Cardiac septum (tissue), 1 donor: Measurements from ENCODE around the gene RAB25. TPM values are rescaled to one million over a fixed set of nuclear protein-coding genes. Genes with fewer than 3 reads are reported as not detected.

Experiments used
- DNase-seq: peaks from one replicate; pipeline ENCODE4 v3.0.0-alpha.2; 2020; ENCODE audit warnings: low spot score
- intact Hi-C: fragments of 100-400 bp; cut with DNase I; formaldehyde crosslinking; loops from one replicate; pipeline ENCODE4 v1.14.0; 2022
- total RNA-seq: library from RNA; stranded (reverse); fragmentation: NEBNext Ultra II Directional; extraction: Animal tissue kit (Norgen Biotek cat#: 25700); gene quantifications from one replicate; pipeline ENCODE4 v1.2.1, GENCODE V29; 2021
- donor health status: DM: no; HTN: no; CAD: no.

Gene RAB25
- total RNA-seq, 1 donor from 2014 or later: not detected

GRCh38 chr1:156075162-156075561 lies 14.2 kb downstream of the RAB25 start:
- intact Hi-C loops: no loop called here
- DNase-seq: no peak

- intact Hi-C loops: no loop called here
- no peak for DNase-seq
Measured at GRCh38 chr1:156075775-156076204, 14.8 kb downstream of the RAB25 start.

- DNase-seq: no peak
- intact Hi-C loops: no loop called here
Measured at GRCh38 chr1:156076609-156077429, 15.9 kb downstream of the RAB25 start.

GRCh38 chr1:156077430-156077760 lies 16.4 kb downstream of the RAB25 start:
- intact Hi-C loops: no loop called here

GRCh38 chr1:156078728-156079127 lies 17.8 kb downstream of the RAB25 start:
- DNase-seq: no peak
- intact Hi-C loops: no loop called here

More at GRCh38 chr1:156077430-156077760, 16.4 kb downstream of the RAB25 start:
- DNase-seq: no peak

- intact Hi-C loops: no loop called here
- DNase-seq: no peak
Measured at GRCh38 chr1:156079762-156080161, 18.8 kb downstream of the RAB25 start.

GRCh38 chr1:156080241-156080862 lies 19.4 kb downstream of the RAB25 start:
- intact Hi-C loops: no loop called here
- DNase-seq: no peak

- intact Hi-C loops: no loop called here
- no peak for DNase-seq
Measured at GRCh38 chr1:156080863-156081179, 19.9 kb downstream of the RAB25 start.

- intact Hi-C loops: no loop called here
- no peak for DNase-seq
Measured at GRCh38 chr1:156081180-156081916, 20.4 kb downstream of the RAB25 start.

- intact Hi-C loops: no loop called here
- DNase-seq: no peak
Measured at GRCh38 chr1:156081917-156082308, 21.0 kb downstream of the RAB25 start.

- peak; percentile 85 for DNase-seq
- intact Hi-C loops: no loop called here
Measured at GRCh38 chr1:156082309-156083091, 21.5 kb downstream of the RAB25 start, which contains the start of gene MEX3A. Gene MEX3A, minus strand, starts transcription at chr1:156082465. Its CDS starts 467 bp downstream, at chr1:156081998.

- DNase-seq: no peak
- intact Hi-C loops: no loop called here
Measured at GRCh38 chr1:156083800-156084790, 23.1 kb downstream of the RAB25 start.

- DNase-seq: no peak
Measured at GRCh38 chr1:156086256-156086662, 25.3 kb downstream of the RAB25 start.

GRCh38 chr1:156089704-156090103 lies 28.7 kb downstream of the RAB25 start:
- no peak for DNase-seq
- intact Hi-C loops: loop anchor here (2.0 kb wide), 1 partner anchor 135 kb away; no protein-coding TSS in a partner anchor

More at GRCh38 chr1:156086256-156086662, 25.3 kb downstream of the RAB25 start:
- intact Hi-C loops: no loop called here

GRCh38 chr1:156090138-156090839 lies 29.3 kb downstream of the RAB25 start:
- intact Hi-C loops: loop anchor here (2.0 kb wide), 1 partner anchor 135 kb away; no protein-coding TSS in a partner anchor
- no peak for DNase-seq

GRCh38 chr1:156090840-156091188 lies 29.9 kb downstream of the RAB25 start:
- intact Hi-C loops: loop anchor here (2.0 kb wide), 1 partner anchor 134 kb away; no protein-coding TSS in a partner anchor
- DNase-seq: peak; percentile 93

GRCh38 chr1:156091610-156092009 lies 30.6 kb downstream of the RAB25 start:
- no peak for DNase-seq
- intact Hi-C loops: loop anchor here (2.0 kb wide), 1 partner anchor 133 kb away; no protein-coding TSS in a partner anchor
